Lower leg skin (tissue), 4 donors: ENCODE results near the gene RAG2. TPM values are rescaled to one million over a fixed set of nuclear protein-coding genes. Genes with fewer than 3 reads are reported as not detected.

Experiments used
- DNase-seq, 2 donors: peaks; one replicate each; pipeline ENCODE4 v3.0.0-alpha.2; 2019; ENCODE audit warnings: low spot score in 2 of 2
- H3K4me3 ChIP-seq: fragments of 200-600 bp; sonication (generic); 2 replicates; pipeline ENCODE4 v1.5.1; 2017; ENCODE audit warnings: mild to moderate bottlenecking, low read depth; ENCODE audit not compliant: poor library complexity, severe bottlenecking
- CTCF ChIP-seq, 3 donors: fragments of 450-650 bp; IDR thresholded peaks; one replicate each; pipeline ENCODE4 v1.5.1; 2016; ENCODE audit warnings: antibody characterized with exemption in 3 of 3, mild to moderate bottlenecking in 3 of 3, moderate library complexity in 2 of 3
- POLR2A ChIP-seq, 2 donors: fragments of 450-650 bp; IDR thresholded peaks; one replicate each; pipeline ENCODE4 v1.6.1; 2016 to 2017; ENCODE audit warnings: antibody characterized with exemption in 2 of 2, mild to moderate bottlenecking in 1 of 2, moderate library complexity in 1 of 2
- WGBS, 2 donors: methylation state at CpG; one replicate each; pipeline ENCODE4 v1.1.5; 2018; 5-methylcytosine and 5-hydroxymethylcytosine counted together
- intact Hi-C: fragments of 100-400 bp; cut with DNase I; formaldehyde crosslinking; loops from one replicate; pipeline ENCODE4 v1.15.0; 2023; ENCODE audit warnings: low total_unique reads
- total RNA-seq, 4 donors: library from RNA; depleted of rRNA; stranded (reverse); fragments of >200 nt; gene quantifications; one replicate each; pipeline ENCODE4 v1.1.0, GENCODE V29; 2016

The RAG2 gene
- total RNA-seq, 4 donors from 2014 or later, result not detected

- intact Hi-C loops, result no loop called here
- DNase-seq, result no peak
- WGBS, 2 donors, result 60 to 69% methylated on average over 3 of the region's 3 CpGs
- H3K4me3 ChIP-seq, result no peak overlapping the region
- TF ChIP-seq POLR2A (IDR thresholded peaks at IDR 0.05), result no peak
- TF ChIP-seq CTCF (IDR thresholded peaks at IDR 0.05), result no peak
Observed at GRCh38 chr11:36583667-36584066, 14.4 kb downstream of the RAG2 start.

- no peak for TF ChIP-seq CTCF (IDR thresholded peaks at IDR 0.05)
- no peak for TF ChIP-seq POLR2A (IDR thresholded peaks at IDR 0.05)
- H3K4me3 ChIP-seq, result no peak overlapping the region
- 68 to 72% methylated on average over 2 of the region's 2 CpGs for WGBS, 2 donors
Observed at GRCh38 chr11:36581536-36581935, 16.5 kb downstream of the RAG2 start.

GRCh38 chr11:36578458-36578857 lies 19.6 kb downstream of the RAG2 start:
- intact Hi-C loops, result no loop called here
- TF ChIP-seq POLR2A (IDR thresholded peaks at IDR 0.05), result no peak
- H3K4me3 ChIP-seq, result no peak overlapping the region
- no peak for DNase-seq
- WGBS, 2 donors, result 31 to 41% methylated on average over 1 of the region's 1 CpG

More at GRCh38 chr11:36581536-36581935, 16.5 kb downstream of the RAG2 start:
- intact Hi-C loops, result no loop called here
- no peak for DNase-seq

GRCh38 chr11:36577859-36578258 lies 20.2 kb downstream of the RAG2 start:
- TF ChIP-seq CTCF (IDR thresholded peaks at IDR 0.05) (no peak), POLR2A (IDR thresholded peaks at IDR 0.05) (no peak)
- no peak for DNase-seq
- 47 to 51% methylated on average over 2 of the region's 2 CpGs for WGBS, 2 donors
- intact Hi-C loops, result no loop called here
- no peak overlapping the region for H3K4me3 ChIP-seq

- no peak overlapping the region for H3K4me3 ChIP-seq
- TF ChIP-seq POLR2A (IDR thresholded peaks at IDR 0.05) (no peak), CTCF (IDR thresholded peaks at IDR 0.05) (no peak)
- no peak for DNase-seq
- 76 to 83% methylated on average over 2 of the region's 2 CpGs for WGBS, 2 donors
- intact Hi-C loops, result no loop called here
Observed at GRCh38 chr11:36577373-36577772, 20.7 kb downstream of the RAG2 start.

- TF ChIP-seq CTCF (IDR thresholded peaks at IDR 0.05), result no peak
- TF ChIP-seq POLR2A (IDR thresholded peaks at IDR 0.05), result no peak
Observed at GRCh38 chr11:36574486-36574885, 23.6 kb downstream of the RAG2 start.

More at GRCh38 chr11:36574486-36574885, 23.6 kb downstream of the RAG2 start:
- 86 to 87% methylated on average over 8 of the region's 8 CpGs for WGBS, 2 donors
- DNase-seq, result no peak
- intact Hi-C loops, result no loop called here
- H3K4me3 ChIP-seq, result no peak overlapping the region
